Epithelial cell of proximal tubule (primary cell): Measurements from ENCODE around the gene RERG. TPM values are rescaled to one million over a fixed set of nuclear protein-coding genes. Genes with fewer than 3 reads are reported as not detected.

Experiments used
- DNase-seq: peaks from one replicate; pipeline ENCODE4 v3.0.0-alpha.2; 2011; ENCODE audit warnings: low read depth
- H3K4me3 ChIP-seq: 2 replicates; pipeline ENCODE4 v1.5.1; 2011; ENCODE audit warnings: low read depth, mild to moderate bottlenecking, low read length
- CTCF ChIP-seq: conservative IDR thresholded peaks from 2 replicates; pipeline ENCODE4 v1.5.1; 2012; ENCODE audit warnings: low read depth, mild to moderate bottlenecking, low read length
- total RNA-seq: library from RNA; depleted of rRNA; stranded (reverse); fragments of >200 nt; gene quantifications from 2 replicates; pipeline ENCODE4 v1.2.3, GENCODE V29; 2015

The RERG gene
- total RNA-seq, 1 donor from 2014 or later, result 1.4 TPM

GRCh38 chr12:15181017-15181683 is 40.1 kb downstream of the RERG start:
- H3K4me3 ChIP-seq, result no peak overlapping the region
- no peak for TF ChIP-seq CTCF
- no peak for DNase-seq

GRCh38 chr12:15180325-15180724 is 40.9 kb downstream of the RERG start:
- TF ChIP-seq CTCF, result no peak
- no peak for DNase-seq
- H3K4me3 ChIP-seq, result no peak overlapping the region

DNA sequence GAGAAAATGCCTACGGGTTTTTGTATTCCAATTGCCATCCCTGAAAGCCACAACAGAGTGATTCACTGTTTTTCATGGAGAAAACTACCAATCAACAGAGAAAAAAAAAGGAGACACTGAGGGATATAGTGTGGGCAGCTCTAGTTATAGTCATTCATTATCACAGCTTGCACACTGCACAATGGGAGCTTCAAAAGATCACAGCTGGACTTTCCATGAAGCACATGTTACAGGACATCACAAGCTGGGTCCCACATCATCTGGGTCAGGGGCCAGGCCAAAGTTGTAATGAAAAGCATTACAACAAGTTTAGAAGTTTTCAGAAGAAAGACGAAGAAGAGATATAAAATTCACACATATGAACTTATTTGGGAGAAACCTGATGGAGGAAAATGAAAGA is 41.5 kb downstream of the RERG start:
- DNase-seq, result no peak
- no peak for TF ChIP-seq CTCF
- no peak overlapping the region for H3K4me3 ChIP-seq

- no peak overlapping the region for H3K4me3 ChIP-seq
- no peak for DNase-seq
- no peak for TF ChIP-seq CTCF
These were observed 48.1 kb downstream of the RERG start for GRCh38 chr12:15173142-15173541.

GRCh38 chr12:15172060-15172822 is 49.0 kb downstream of the RERG start:
- no peak for TF ChIP-seq CTCF
- no peak overlapping the region for H3K4me3 ChIP-seq
- no peak for DNase-seq

- H3K4me3 ChIP-seq, result no peak overlapping the region
- no peak for DNase-seq
These were observed 50.1 kb downstream of the RERG start for GRCh38 chr12:15171012-15171655.

More at GRCh38 chr12:15171012-15171655, 50.1 kb downstream of the RERG start:
- TF ChIP-seq CTCF, result no peak
